ENCODE measurements around the gene CYB5D1.

- no peak for TF ChIP-seq POLR2A (IDR thresholded peaks at IDR 0.05)
- TF ChIP-seq EP300 (IDR thresholded peaks at IDR 0.05): no peak
- TF ChIP-seq CTCF (IDR thresholded peaks at IDR 0.05): no peak
- TF ChIP-seq POLR2AphosphoS5 (IDR thresholded peaks at IDR 0.05): no peak
Measured at GRCh38 chr17:7818026-7818425, 39.8 kb upstream of the CYB5D1 start.

Measured in sigmoid colon (tissue), 4 donors.